Ovary (tissue), 3 donors: Measurements from ENCODE around the gene FKBP10.

Source experiments
- CTCF ChIP-seq, 3 donors: fragments of 450-650 bp in 2 of 3; fragments of 200-600 bp in 1 of 3; IDR thresholded peaks; one replicate each; pipeline versions ENCODE4 v1.5.1 to v1.8.0; 2016 to 2022; ENCODE audit warnings: antibody characterized with exemption in 3 of 3, mild to moderate bottlenecking in 1 of 3
- POLR2A ChIP-seq: fragments of 450-650 bp; IDR thresholded peaks from one replicate; pipeline ENCODE4 v1.6.1; 2017; ENCODE audit warnings: antibody characterized with exemption, mild to moderate bottlenecking, moderate library complexity
- donor health status: DM: no; HTN: no; CAD: no.

GRCh38 chr17:41837761-41838538 lies 25.1 kb downstream of the FKBP10 start, which contains the start of gene KLHL10:
- TF ChIP-seq POLR2A (no peak), CTCF (IDR thresholded peaks at IDR 0.05) (no peak)
